ENCODE results near the gene EEPD1.

Gene EEPD1

DNA sequence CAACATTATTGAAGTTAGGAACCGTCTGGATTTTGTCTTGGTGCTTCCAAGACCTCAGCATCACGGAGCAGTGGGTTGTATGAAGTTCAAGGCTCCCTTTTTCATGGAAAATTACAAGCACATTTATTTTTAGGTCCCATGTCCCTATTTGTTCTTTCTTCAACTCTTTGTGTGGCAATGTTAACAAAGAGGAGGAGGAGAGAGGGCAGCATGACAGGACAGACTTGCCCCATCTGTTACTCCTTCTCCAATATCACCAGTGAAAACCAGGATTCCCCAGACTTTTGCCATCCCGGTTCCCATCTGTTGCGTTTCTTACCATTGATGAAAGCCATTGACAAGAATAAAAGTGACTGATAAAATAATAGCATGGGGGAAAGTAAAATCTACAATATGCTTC is 28.6 kb downstream of the EEPD1 start:
- in situ Hi-C loops (cut with MboI; ENCODE audit: low sequenced_read_pairs, unreplicated experiment): no loop called here
- TF ChIP-seq, protein P1, sequence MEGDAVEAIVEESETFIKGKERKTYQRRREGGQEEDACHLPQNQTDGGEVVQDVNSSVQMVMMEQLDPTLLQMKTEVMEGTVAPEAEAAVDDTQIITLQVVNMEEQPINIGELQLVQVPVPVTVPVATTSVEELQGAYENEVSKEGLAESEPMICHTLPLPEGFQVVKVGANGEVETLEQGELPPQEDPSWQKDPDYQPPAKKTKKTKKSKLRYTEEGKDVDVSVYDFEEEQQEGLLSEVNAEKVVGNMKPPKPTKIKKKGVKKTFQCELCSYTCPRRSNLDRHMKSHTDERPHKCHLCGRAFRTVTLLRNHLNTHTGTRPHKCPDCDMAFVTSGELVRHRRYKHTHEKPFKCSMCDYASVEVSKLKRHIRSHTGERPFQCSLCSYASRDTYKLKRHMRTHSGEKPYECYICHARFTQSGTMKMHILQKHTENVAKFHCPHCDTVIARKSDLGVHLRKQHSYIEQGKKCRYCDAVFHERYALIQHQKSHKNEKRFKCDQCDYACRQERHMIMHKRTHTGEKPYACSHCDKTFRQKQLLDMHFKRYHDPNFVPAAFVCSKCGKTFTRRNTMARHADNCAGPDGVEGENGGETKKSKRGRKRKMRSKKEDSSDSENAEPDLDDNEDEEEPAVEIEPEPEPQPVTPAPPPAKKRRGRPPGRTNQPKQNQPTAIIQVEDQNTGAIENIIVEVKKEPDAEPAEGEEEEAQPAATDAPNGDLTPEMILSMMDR (IDR thresholded peaks at IDR 0.05; ENCODE audit: borderline replicate concordance, control extremely low read depth, extremely low read depth, insufficient read depth, missing control alignments): no peak
- no peak for DNase-seq (ENCODE audit: low spot score)

DNA sequence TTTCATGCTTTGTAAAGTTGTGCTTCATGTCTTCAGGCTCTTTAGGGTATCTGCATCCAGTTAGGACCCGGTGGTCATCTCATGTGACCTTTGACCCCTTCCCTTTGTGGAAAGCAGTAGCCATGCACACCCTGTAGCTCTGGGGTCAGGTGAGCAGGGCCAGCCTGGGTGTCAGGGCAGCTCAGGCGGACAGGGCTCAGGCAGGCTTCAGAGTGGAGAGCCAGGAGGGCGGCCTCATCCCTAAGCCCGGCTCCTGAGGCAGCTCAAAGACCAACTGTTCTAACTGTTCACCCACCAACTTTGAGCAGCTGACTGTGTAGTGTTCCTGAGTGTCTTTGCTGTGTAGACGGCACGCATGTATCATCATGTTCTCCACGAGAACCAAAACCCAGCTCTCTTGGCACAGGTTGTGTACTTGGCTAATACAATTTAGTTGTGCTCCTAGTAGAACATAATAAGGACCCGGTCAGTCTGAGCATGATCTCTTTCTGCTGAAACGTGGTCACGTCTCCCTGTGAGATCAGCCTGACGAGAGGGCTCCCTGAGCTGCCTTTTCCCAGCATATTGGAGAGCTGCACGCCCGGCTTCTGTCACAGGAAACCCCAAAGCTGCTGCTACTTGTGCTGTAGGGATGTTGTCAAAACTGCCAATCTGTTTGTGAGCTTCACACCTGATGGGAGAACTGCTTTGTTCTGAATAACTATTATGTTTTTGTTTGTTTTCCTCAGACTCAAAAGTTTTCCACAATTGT is 30.0 kb downstream of the EEPD1 start:
- TF ChIP-seq, protein P1 (IDR thresholded peaks at IDR 0.05; ENCODE audit: borderline replicate concordance, control extremely low read depth, extremely low read depth, insufficient read depth, missing control alignments): no peak

GRCh38 chr7:36185092-36185491 is 32.0 kb downstream of the EEPD1 start:
- TF ChIP-seq, protein P1 (IDR thresholded peaks at IDR 0.05; ENCODE audit: borderline replicate concordance, control extremely low read depth, extremely low read depth, insufficient read depth, missing control alignments): no peak
- in situ Hi-C loops (cut with MboI; ENCODE audit: low sequenced_read_pairs, unreplicated experiment): no loop called here
- DNase-seq (ENCODE audit: low spot score): no peak

More for the DNA sequence above, 30.0 kb downstream of the EEPD1 start:
- in situ Hi-C loops (cut with MboI; ENCODE audit: low sequenced_read_pairs, unreplicated experiment): no loop called here
- DNase-seq (ENCODE audit: low spot score): no peak

- TF ChIP-seq, protein P1 (IDR thresholded peaks at IDR 0.05; ENCODE audit: borderline replicate concordance, control extremely low read depth, extremely low read depth, insufficient read depth, missing control alignments): no peak
- in situ Hi-C loops (cut with MboI; ENCODE audit: low sequenced_read_pairs, unreplicated experiment): no loop called here
- DNase-seq (ENCODE audit: low spot score): no peak
These were observed 32.7 kb downstream of the EEPD1 start for GRCh38 chr7:36185756-36186155.

GRCh38 chr7:36186359-36187121 is 33.5 kb downstream of the EEPD1 start:
- in situ Hi-C loops (cut with MboI; ENCODE audit: low sequenced_read_pairs, unreplicated experiment): no loop called here
- TF ChIP-seq, protein P1 (IDR thresholded peaks at IDR 0.05; ENCODE audit: borderline replicate concordance, control extremely low read depth, extremely low read depth, insufficient read depth, missing control alignments): no peak
- DNase-seq (ENCODE audit: low spot score): no peak

GRCh38 chr7:36188266-36188665 is 35.2 kb downstream of the EEPD1 start:
- DNase-seq (ENCODE audit: low spot score): no peak
- TF ChIP-seq, protein P1 (IDR thresholded peaks at IDR 0.05; ENCODE audit: borderline replicate concordance, control extremely low read depth, extremely low read depth, insufficient read depth, missing control alignments): no peak
- in situ Hi-C loops (cut with MboI; ENCODE audit: low sequenced_read_pairs, unreplicated experiment): no loop called here

Measured in GM13976 (cell line).